22Rv1 (cell line): Measurements from ENCODE around the gene LDHAL6B.

Experiments
- H3K27ac ChIP-seq: fragments of 450-650 bp; 2 replicates; pipeline ENCODE4 v1.5.1; 2017
- CTCF ChIP-seq: fragments of 450-650 bp; IDR thresholded peaks from 2 replicates; pipeline ENCODE4 v1.5.1; 2017; ENCODE audit warnings: mild to moderate bottlenecking
- ZFX ChIP-seq: fragments of 450-650 bp; IDR thresholded peaks from 2 replicates; pipeline ENCODE4 v1.6.1; 2017; ENCODE audit warnings: antibody characterized with exemption, borderline replicate concordance

LDHAL6B gene

GRCh38 chr15:59230531-59231055 lies 23.9 kb downstream of the LDHAL6B start:
- H3K27ac ChIP-seq: no peak overlapping the region
- TF ChIP-seq CTCF (no peak), ZFX (no peak)

- TF ChIP-seq CTCF: no peak
- TF ChIP-seq ZFX: no peak
- H3K27ac ChIP-seq: no peak overlapping the region
Measured at GRCh38 chr15:59232476-59232875, 25.8 kb downstream of the LDHAL6B start.

GRCh38 chr15:59236394-59236793 lies 29.8 kb downstream of the LDHAL6B start:
- no peak overlapping the region for H3K27ac ChIP-seq
- TF ChIP-seq ZFX (no peak), CTCF (no peak)

- no peak for TF ChIP-seq ZFX
- no peak for TF ChIP-seq CTCF
- no peak overlapping the region for H3K27ac ChIP-seq
Measured at GRCh38 chr15:59237119-59237855, 30.6 kb downstream of the LDHAL6B start.

- H3K27ac ChIP-seq: no peak overlapping the region
Measured at GRCh38 chr15:59237924-59238331, 31.3 kb downstream of the LDHAL6B start.

GRCh38 chr15:59240036-59240435 lies 33.4 kb downstream of the LDHAL6B start:
- TF ChIP-seq CTCF (no peak), ZFX (no peak)

More at GRCh38 chr15:59237924-59238331, 31.3 kb downstream of the LDHAL6B start:
- TF ChIP-seq CTCF (no peak), ZFX (no peak)

GRCh38 chr15:59242649-59243048 lies 36.0 kb downstream of the LDHAL6B start:
- TF ChIP-seq CTCF (no peak), ZFX (no peak)

More at GRCh38 chr15:59240036-59240435, 33.4 kb downstream of the LDHAL6B start:
- H3K27ac ChIP-seq: no peak overlapping the region

More at GRCh38 chr15:59242649-59243048, 36.0 kb downstream of the LDHAL6B start:
- no peak overlapping the region for H3K27ac ChIP-seq
